CD14-positive monocyte (primary cell): ENCODE results near the gene CYP2R1. TPM values are rescaled to one million over a fixed set of nuclear protein-coding genes. Genes with fewer than 3 reads are reported as not detected.

Experiments
- DNase-seq, 3 donors: peaks; one replicate each; pipeline ENCODE4 v3.0.0-alpha.2; 2011 to 2022
- H2AFZ ChIP-seq: 2 replicates; pipeline ENCODE4 v1.6.0; 2012; ENCODE audit warnings: mild to moderate bottlenecking, low read depth, low read length, inconsistent platforms; ENCODE audit not compliant: insufficient read depth, poor library complexity, severe bottlenecking
- H3K27ac ChIP-seq, 2 donors: 1 replicate in 1 of 2; 2 replicates in 1 of 2; pipeline ENCODE4 v1.5.1; 2012 to 2013; ENCODE audit warnings: low read length in 2 of 2, control low read depth in 1 of 2, inconsistent platforms in 1 of 2, low read depth in 1 of 2, mild to moderate bottlenecking in 1 of 2
- H3K27me3 ChIP-seq, 2 donors: one replicate each; pipeline versions ENCODE4 v1.6.0 to v1.6.1; 2011 to 2013; ENCODE audit warnings: low read length in 2 of 2; ENCODE audit not compliant: control insufficient read depth in 2 of 2, insufficient read depth in 2 of 2
- H3K36me3 ChIP-seq, 2 donors: replicated peaks in 1 of 2; 1 replicate in 1 of 2; 2 replicates in 1 of 2; pipeline versions ENCODE4 v1.5.1 to v1.6.1; 2012 to 2013; ENCODE audit warnings: low read length in 2 of 2, control low read depth in 1 of 2, inconsistent platforms in 1 of 2, mild to moderate bottlenecking in 1 of 2; ENCODE audit not compliant: insufficient read depth in 2 of 2, control insufficient read depth in 1 of 2
- H3K4me1 ChIP-seq, 2 donors: 1 replicate in 1 of 2; 2 replicates in 1 of 2; pipeline versions ENCODE4 v1.5.1 to v1.6.1; 2012 to 2013; ENCODE audit warnings: low read length in 2 of 2, control low read depth in 1 of 2, inconsistent platforms in 1 of 2, mild to moderate bottlenecking in 1 of 2, moderate library complexity in 1 of 2; ENCODE audit not compliant: insufficient read depth in 2 of 2, control insufficient read depth in 1 of 2
- H3K4me2 ChIP-seq: replicated peaks from 2 replicates; pipeline ENCODE3; 2012; ENCODE audit warnings: low read length, moderate library complexity, mild to moderate bottlenecking; ENCODE audit not compliant: poor library complexity, severe bottlenecking; ENCODE audit errors: extremely low read depth
- H3K4me3 ChIP-seq, 3 experiments: fragments of 200-600 bp in 1 of 3; sonication (generic) in 1 of 3; replicated peaks in 1 of 3; 1 replicate in 2 of 3; 2 replicates in 1 of 3; pipeline ENCODE4 v1.5.1; 2011 to 2013; ENCODE audit warnings: low read length in 3 of 3, mild to moderate bottlenecking in 3 of 3, control low read depth in 2 of 3, low read depth in 2 of 3, inconsistent platforms in 1 of 3, moderate library complexity in 1 of 3
- H3K79me2 ChIP-seq: 2 replicates; pipeline ENCODE4 v1.6.0; 2012; ENCODE audit warnings: mild to moderate bottlenecking, control low read depth, inconsistent platforms, low read length, moderate library complexity; ENCODE audit not compliant: insufficient read depth
- H3K9ac ChIP-seq: 2 replicates; pipeline ENCODE4 v1.6.0; 2017; ENCODE audit warnings: low read length, mild to moderate bottlenecking; ENCODE audit not compliant: insufficient read depth, poor library complexity, severe bottlenecking
- H3K9me3 ChIP-seq, 2 donors: replicated peaks in 1 of 2; 1 replicate in 1 of 2; 2 replicates in 1 of 2; pipeline versions ENCODE4 v1.5.1 to v1.6.1; 2012 to 2013; ENCODE audit warnings: low read length in 2 of 2, control low read depth in 1 of 2; ENCODE audit not compliant: control insufficient read depth in 1 of 2, insufficient read depth in 1 of 2
- H4K20me1 ChIP-seq: 2 replicates; pipeline ENCODE4 v1.6.0; 2012; ENCODE audit warnings: mild to moderate bottlenecking, low read length, control low read depth, moderate library complexity; ENCODE audit not compliant: insufficient read depth
- H3K27ac Mint-ChIP-seq, 7 donors: one replicate each; pipeline ENCODE4 v1.8.0; 2020; ENCODE audit warnings: mild to moderate bottlenecking in 7 of 7, mixed read lengths in 7 of 7, moderate library complexity in 6 of 7, inconsistent platforms in 2 of 7
- H3K27me3 Mint-ChIP-seq, 3 donors: one replicate each; pipeline ENCODE4 v1.8.0; 2021 to 2022; ENCODE audit warnings: low read depth in 3 of 3, mild to moderate bottlenecking in 3 of 3, mixed read lengths in 3 of 3, moderate library complexity in 3 of 3, inconsistent platforms in 1 of 3
- H3K36me3 Mint-ChIP-seq, 2 donors: one replicate each; pipeline ENCODE4 v1.8.0; 2020; ENCODE audit warnings: mixed read lengths in 2 of 2, inconsistent platforms in 1 of 2, mild to moderate bottlenecking in 1 of 2
- H3K4me1 Mint-ChIP-seq: one replicate; pipeline ENCODE4 v1.8.0; 2020; ENCODE audit warnings: mild to moderate bottlenecking, mixed read lengths
- H3K4me3 Mint-ChIP-seq, 2 donors: one replicate each; pipeline ENCODE4 v1.8.0; 2020; ENCODE audit warnings: mild to moderate bottlenecking in 2 of 2, mixed read lengths in 2 of 2, moderate library complexity in 1 of 2
- H3K9me3 Mint-ChIP-seq, 7 donors: one replicate each; pipeline ENCODE4 v1.8.0; 2020 to 2022; ENCODE audit warnings: mixed read lengths in 7 of 7, mild to moderate bottlenecking in 6 of 7, moderate library complexity in 6 of 7, inconsistent platforms in 2 of 7
- CTCF ChIP-seq: fragments of 200-600 bp; IDR thresholded peaks from one replicate; pipeline ENCODE4 v1.8.0; 2022; ENCODE audit warnings: antibody characterized with exemption, mild to moderate bottlenecking
- WGBS: methylation state at CpG from one replicate; pipeline ENCODE4 v1.1.5; 2013; ENCODE audit warnings: missing lambda C conversion rate; ENCODE audit not compliant: insufficient coverage; 5-methylcytosine and 5-hydroxymethylcytosine counted together
- intact Hi-C, 2 donors: fragments of 100-400 bp; cut with micrococcal nuclease; formaldehyde crosslinking; loops; one replicate each; pipeline versions ENCODE4 v1.15.0 to v1.15.1; 2023
- polyA plus RNA-seq, 3 donors: library from polyadenylated mRNA; depleted of rRNA in 1 of 3; unstranded in 2 of 3; stranded (reverse) in 1 of 3; fragments of 300-500 nt in 2 of 3; fragments of >200 nt in 1 of 3; fragmentation: Illumina TruSeq in 2 of 3; gene quantifications; 1 replicate in 2 of 3; 2 replicates in 1 of 3; pipeline ENCODE4 v1.2.3, GENCODE V29; 2012 to 2021

CYP2R1 gene
- polyA plus RNA-seq, 3 donors = 5.4 to 8.3 (median 7.0) TPM

GRCh38 chr11:14914536-14914935 is 22.5 kb upstream of the CYP2R1 start:
- H2AFZ ChIP-seq = no peak overlapping the region
- H3K36me3 ChIP-seq = no peaks in the 10 kb centered on the region
- no peaks in the 10 kb centered on the region for H3K9me3 ChIP-seq
- no peak overlapping the region for H3K4me3 ChIP-seq
- peaks cover 0 to 16% (median 7%) of the 10 kb centered on the region in 7 donors for H3K9me3 Mint-ChIP-seq
- no peak overlapping the region for H3K4me3 Mint-ChIP-seq
- peaks cover 11 to 22% (median 17%) of the 10 kb centered on the region in 3 donors for H3K27me3 Mint-ChIP-seq
- TF ChIP-seq CTCF = no peak
- no peak overlapping the region for H3K27ac Mint-ChIP-seq
- no peaks in the 10 kb centered on the region for H4K20me1 ChIP-seq
- no peaks in the 10 kb centered on the region for H3K36me3 Mint-ChIP-seq
- no peaks in the 10 kb centered on the region for H3K4me1 Mint-ChIP-seq
- intact Hi-C loops = no loop called here
- peaks cover 2% of the 10 kb centered on the region in 2 donors for H3K27me3 ChIP-seq
- no peaks in the 10 kb centered on the region for H3K4me1 ChIP-seq
- no peak overlapping the region for H3K27ac ChIP-seq
- H3K9ac ChIP-seq = no peak overlapping the region
- DNase-seq = no peak
- 67% methylated on average over 2 of the region's 3 CpGs for WGBS
- H3K4me2 ChIP-seq = no peak overlapping the region
- no peaks in the 10 kb centered on the region for H3K79me2 ChIP-seq

- no peak for TF ChIP-seq CTCF
- Histone ChIP-seq H3K27ac (no peak overlapping the region), H3K79me2 (no peaks in the 10 kb centered on the region), H3K4me3 (no peak overlapping the region), H3K4me2 (no peak overlapping the region), H3K4me1 (peaks cover 21 to 34% of the 10 kb centered on the region in 2 donors), H3K9me3 (no peaks in the 10 kb centered on the region), H4K20me1 (no peaks in the 10 kb centered on the region), H2AFZ (peak overlapping the region; percentile 17), H3K36me3 (no peaks in the 10 kb centered on the region), H3K27me3 (peaks cover 0 to 10% of the 10 kb centered on the region in 2 donors), H3K9ac (no peak overlapping the region)
- peaks cover 17 to 35% (median 22%) of the 10 kb centered on the region in 3 donors for H3K27me3 Mint-ChIP-seq
- H3K9me3 Mint-ChIP-seq = peaks cover 0 to 2% (median 0%) of the 10 kb centered on the region in 7 donors
- peaks cover 32% of the 10 kb centered on the region for H3K4me1 Mint-ChIP-seq
- whole genome bisulfite sequencing = no CpG with 5 or more reads among the region's 6 CpGs
- no peak overlapping the region for H3K27ac Mint-ChIP-seq
- no peaks in the 10 kb centered on the region for H3K36me3 Mint-ChIP-seq
- intact Hi-C loops = loop anchor here (5.0 to 10.0 kb wide), 3 partner anchors 116 to 371 kb away; partner anchors contain the start of gene PDE3B (in 2 of the 2)
- H3K4me3 Mint-ChIP-seq = no peak overlapping the region
- DNase-seq = peak in 1 of 3 donors; percentile 8
Observed at GRCh38 chr11:14908214-14908880, 16.3 kb upstream of the CYP2R1 start.
